Measurements from ENCODE around the gene TDRD7.

- TF ChIP-seq CTCF (IDR thresholded peaks at IDR 0.05; ENCODE audit: low read depth, low read length) (no peak), MYC (IDR thresholded peaks at IDR 0.05; ENCODE audit: low read depth, low read length) (no peak)
Observed at GRCh38 chr9:97365634-97366033, 46.3 kb upstream of the TDRD7 start.

Data from NB4 (cell line).